HG02884 (cell line): Measurements from ENCODE around the gene GALNT11.

Experiments
- ATAC-seq: cut with Tn5 transposase; IDR thresholded peaks from one replicate; pipeline ENCODE4 v1.9.1; 2021; ENCODE audit warnings: mild to moderate bottlenecking, moderate library complexity; ENCODE audit not compliant: unreplicated experiment

Gene GALNT11

GRCh38 chr7:152115021-152115718 is 89.7 kb downstream of the GALNT11 start:
- ATAC-seq, result no peak

- no peak for ATAC-seq
These were observed 91.9 kb downstream of the GALNT11 start for GRCh38 chr7:152117356-152117755.

- no peak for ATAC-seq
These were observed 94.7 kb downstream of the GALNT11 start for GRCh38 chr7:152120210-152120609.

DNA sequence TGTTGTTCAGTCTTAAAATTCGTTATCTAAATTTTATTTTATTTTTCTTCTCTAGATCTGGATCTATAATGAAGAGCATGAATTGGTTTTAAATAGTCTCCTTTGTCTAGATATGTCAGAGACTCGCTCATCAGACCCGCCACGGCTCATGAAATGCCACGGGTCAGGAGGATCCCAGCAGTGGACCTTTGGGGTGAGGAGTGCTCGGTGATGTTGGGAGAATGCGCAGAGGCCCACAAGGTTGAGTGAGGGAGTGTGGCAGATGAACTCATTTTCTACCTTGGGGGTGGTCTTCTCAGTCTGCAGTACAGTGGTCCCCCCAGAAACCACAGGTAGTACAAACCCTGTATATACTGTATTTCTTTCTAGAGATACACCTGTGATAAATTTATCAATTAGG is 95.3 kb downstream of the GALNT11 start:
- ATAC-seq, result no peak

DNA sequence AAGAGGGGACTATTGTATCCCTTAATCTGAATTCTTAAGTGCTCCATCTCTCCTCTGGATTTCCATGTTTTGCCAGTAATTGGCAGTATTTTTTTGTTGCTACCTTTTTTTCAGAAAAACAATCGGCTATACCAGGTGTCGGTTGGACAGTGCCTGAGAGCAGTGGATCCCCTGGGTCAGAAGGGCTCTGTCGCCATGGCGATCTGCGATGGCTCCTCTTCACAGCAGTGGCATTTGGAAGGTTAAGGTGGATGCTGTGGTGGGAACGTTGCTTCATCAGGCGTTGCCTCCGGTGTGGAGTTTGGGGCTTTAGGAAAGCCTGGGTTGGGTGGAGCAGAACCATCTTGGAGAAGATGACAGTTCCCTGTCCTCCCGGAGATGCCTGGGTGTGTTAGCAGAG is 96.0 kb downstream of the GALNT11 start:
- ATAC-seq, result no peak

- ATAC-seq, result no peak
These were observed 97.1 kb downstream of the GALNT11 start for GRCh38 chr7:152122540-152122939.

GRCh38 chr7:152126741-152127140 is 101.3 kb downstream of the GALNT11 start:
- no peak for ATAC-seq

DNA sequence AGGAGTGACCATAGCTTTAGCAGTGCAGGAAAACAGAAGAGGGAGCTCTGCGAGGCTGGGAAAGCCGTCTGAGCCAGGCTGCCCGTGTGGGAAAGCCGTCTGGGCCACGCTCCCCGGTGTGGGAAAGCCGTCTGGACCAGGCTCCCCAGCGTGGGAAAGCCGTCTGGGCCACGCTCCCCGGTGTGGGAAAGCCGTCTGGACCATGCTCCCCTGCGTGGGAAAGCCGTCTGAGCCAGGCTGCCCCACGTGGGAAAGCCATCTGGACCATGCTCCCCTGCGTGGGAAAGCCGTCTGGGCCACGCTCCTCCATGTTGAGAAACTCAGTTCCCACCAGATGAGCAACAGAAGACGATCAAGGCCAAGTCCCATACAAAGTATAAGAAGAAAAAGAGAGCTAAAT is 101.8 kb downstream of the GALNT11 start:
- ATAC-seq, result no peak

DNA sequence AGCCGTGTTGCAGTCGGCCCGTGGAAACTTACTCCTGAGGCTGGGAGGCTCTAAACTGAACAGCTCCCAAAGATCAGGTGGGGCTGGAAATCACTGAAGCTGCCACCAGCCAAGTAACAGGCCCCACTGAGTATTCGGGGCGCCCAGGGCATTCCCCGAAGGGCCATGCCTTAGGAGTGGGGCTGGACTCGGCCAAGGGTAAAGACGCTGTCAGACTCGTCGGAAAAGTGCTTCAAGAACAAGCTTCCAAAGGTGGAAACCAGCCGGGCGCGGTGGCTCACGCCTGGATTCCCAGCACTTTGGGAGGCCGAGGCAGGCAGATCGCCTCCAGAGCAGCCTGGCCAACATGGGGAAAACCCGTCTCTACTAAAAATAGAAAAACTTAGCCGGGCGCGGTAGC is 102.8 kb downstream of the GALNT11 start:
- ATAC-seq, result no peak

DNA sequence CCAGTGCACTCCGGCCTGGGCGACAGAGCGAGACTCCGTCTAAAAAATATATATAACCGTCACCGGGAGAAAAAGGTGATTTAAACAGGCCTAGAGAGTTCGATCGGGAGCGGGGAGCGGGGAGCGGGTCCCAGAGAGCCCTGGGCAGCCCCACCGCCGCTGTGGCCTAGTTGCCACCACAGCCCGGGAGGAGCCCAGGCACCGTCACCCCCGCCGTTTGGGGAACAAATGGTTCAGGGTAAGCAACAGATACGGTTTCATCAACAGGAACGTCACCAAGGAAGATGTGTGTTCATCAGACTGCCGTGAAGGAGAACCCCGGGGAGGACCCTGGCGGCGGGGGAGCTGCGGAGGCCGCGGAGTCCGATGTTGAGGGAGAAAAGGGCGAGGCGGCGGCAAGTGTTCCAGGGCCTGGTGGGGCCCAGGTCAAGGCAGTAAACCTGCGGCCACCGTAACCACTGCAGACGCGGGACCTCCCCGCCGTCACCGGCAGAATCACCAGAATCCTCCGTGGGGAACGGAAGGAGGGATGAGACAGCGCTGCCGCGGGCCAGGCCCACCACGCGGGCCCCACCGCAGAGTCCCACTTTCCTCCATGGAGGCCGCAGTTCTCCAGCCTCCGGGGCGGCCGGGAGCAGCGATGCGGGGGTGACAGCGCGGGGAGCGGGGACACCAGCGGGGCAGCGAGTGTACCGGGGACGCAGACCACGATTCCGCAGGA is 103.4 kb downstream of the GALNT11 start:
- ATAC-seq, result no peak

DNA sequence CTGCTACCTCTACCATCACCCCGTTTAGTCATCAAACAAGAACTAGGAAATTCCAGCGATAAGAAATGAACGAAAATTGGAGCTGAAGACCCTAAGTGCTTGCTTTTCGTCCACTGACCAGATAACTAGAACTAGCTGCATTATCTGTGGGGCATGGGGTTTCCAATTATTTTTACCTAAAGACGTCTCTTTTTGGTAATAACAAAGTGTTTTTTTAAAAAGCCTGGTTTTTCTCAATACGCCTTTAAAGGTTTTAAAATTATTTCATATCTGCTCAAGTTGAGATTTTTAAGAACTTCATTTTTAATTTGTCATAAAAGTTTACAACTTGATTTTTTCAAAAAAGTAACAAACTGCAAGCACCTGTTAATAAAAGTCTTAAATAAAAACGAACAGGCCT is 104.2 kb downstream of the GALNT11 start:
- ATAC-seq, result no peak

GRCh38 chr7:152130658-152131590 is 105.5 kb downstream of the GALNT11 start:
- ATAC-seq, result no peak

DNA sequence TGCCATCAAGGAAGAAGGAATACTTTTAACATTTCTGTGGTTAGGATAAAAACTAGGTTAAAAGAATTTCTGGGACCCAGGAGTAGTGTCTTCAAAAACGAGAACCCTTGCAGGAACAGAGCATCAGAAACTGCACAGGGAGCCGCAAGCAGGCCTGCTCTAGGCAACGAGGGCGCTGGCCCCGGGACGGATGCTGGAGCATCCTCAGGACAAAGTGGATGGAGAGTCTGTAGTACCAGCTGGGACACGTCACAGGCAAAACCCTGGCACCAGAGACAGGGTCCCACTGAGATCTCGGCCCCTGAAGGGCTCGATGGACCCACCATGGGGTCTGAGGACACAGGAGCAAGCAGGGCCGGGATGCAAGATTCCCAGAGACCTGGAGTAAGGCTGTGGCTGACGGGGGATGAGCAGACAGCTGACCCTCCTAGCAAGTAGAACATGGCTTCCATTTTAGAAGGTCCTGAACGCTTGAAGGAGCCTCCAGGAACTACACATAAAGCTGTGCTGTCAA is 106.6 kb downstream of the GALNT11 start:
- ATAC-seq, result no peak

DNA sequence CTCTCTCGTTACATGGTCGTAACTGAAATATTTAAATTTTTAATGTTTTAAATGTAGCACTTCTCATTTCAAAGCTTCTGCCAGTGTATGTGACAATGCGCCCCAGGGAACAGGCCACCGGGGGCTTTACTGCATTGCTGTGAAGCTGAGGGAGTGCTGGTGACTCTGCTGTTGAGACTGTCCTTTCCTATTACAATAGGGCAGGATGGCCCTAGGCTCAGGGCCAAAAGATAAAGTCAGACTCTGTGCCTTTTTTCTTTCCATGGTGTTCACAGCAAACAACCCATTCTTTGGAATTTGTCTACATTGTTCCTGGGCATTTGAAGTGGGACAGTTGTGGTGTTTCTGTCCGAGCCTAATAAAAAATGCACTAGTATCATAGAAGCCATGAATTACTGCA is 107.3 kb downstream of the GALNT11 start:
- no peak for ATAC-seq

DNA sequence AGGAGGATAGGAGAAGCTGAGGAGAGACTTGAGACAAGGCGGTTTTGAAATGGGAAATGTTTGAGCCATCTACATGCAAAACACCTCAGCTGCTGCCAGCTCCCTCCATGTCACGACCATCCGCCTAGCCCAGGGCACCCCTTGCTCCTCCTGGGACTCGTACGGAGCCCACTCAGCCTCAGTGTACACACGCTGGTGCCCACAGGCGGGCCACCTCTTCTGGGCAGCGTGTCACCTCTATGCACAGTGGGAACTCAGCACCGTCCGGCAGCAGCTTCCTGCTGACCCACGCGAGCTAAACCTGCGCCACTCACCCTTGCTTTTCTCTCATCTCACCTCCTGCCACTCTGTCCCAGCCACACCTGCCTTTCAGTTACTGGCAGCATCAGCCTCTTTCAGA is 108.3 kb downstream of the GALNT11 start:
- ATAC-seq, result no peak

- no peak for ATAC-seq
These were observed 111.2 kb downstream of the GALNT11 start for GRCh38 chr7:152136686-152137085.

DNA sequence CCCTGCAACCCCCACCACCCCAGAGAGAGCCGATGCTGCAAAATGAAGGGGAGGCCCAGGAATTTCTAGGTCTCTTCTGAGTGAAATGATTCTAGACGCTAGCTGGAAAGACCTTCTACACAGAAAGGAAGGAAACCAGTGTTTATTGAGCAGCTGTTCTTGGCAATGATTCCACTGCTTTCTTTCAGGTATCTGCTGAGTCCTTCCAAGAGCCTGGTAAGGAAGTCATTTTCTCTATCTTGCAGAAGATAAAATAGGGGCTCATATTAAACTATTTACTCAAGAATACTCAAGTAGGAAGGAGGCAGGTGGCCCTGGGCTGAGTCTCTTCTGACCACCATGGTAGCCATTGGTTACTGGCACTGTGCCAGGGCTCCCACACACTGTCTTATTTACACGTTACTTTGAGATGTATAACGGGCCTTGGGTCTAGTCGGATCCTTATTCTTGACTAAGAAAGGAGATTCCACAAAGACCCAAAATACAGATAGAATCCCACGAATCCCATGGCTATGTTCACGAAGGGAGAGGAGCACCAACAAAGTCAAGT is 112.1 kb downstream of the GALNT11 start:
- ATAC-seq, result no peak

DNA sequence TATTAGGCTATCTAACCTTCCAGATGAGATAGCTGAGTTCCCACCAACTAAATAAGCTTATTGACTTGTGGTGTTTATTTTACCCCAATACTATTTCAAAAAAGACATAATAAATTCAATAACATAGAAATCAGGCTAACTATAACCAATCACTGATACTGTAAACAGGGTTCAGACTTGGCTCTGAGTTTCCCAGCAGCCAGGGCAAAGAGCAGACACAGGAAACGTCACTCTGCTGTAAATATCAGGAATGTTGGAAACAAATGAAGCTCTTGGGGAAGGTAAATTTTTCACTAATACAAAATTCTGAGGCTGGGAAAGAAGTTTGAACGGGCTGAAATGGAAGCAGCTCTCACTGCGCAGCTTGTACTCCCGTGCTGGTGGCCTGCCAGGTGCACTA is 114.6 kb downstream of the GALNT11 start:
- ATAC-seq, result no peak

- no peak for ATAC-seq
These were observed 115.1 kb downstream of the GALNT11 start for GRCh38 chr7:152140560-152140959.

DNA sequence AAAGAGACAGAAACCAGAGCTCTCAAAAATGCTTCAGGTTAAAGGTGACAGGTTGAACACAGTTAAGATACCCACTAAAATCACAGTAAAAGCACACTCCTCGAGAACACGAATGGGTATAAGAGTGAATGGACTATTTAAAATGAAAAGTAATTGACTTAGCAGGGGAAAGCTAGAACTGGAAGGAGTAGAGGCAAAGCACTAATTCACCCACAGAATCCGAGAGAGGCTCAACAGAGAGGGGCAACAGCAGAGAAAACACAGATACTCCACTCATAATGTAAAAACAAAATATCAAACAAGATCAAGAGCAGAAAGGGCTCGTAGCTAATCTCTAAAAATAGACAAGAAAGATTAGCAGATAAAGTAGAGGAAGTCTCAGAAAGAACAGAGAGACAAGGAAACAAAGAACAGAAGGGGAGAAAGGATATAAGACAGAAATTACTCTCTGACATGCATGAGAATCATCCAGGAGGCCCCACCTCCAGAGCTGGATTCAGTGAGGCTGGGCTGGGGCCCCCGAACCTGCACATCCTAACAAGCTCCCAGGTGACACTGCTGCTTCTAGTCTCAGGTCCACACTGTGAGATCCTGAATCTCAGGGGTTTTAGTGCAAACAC is 117.6 kb downstream of the GALNT11 start:
- no peak for ATAC-seq
